Stimulated activated CD8-positive, alpha-beta memory T cell treated with anti-CD3 and anti-CD28 coated beads, Interleukin-7, amount 100 ng/mL, for 48 hours (primary cell): ENCODE measurements around the gene OBSCN.

Experiments used
- DNase-seq, 2 donors: peaks; one replicate each; pipeline ENCODE4 v3.0.0-alpha.2; 2020; ENCODE audit warnings: low read depth in 1 of 2; ENCODE audit errors: extremely low read depth in 1 of 2

Gene OBSCN

GRCh38 chr1:228304225-228304624, 96.4 kb downstream of the OBSCN start:
- no peak for DNase-seq

GRCh38 chr1:228304766-228305395, 97.0 kb downstream of the OBSCN start:
- no peak for DNase-seq

GRCh38 chr1:228305721-228306152, 97.9 kb downstream of the OBSCN start:
- no peak for DNase-seq

GRCh38 chr1:228306275-228307217, 98.7 kb downstream of the OBSCN start:
- no peak for DNase-seq

GRCh38 chr1:228307218-228308023, 99.6 kb downstream of the OBSCN start:
- DNase-seq = no peak

GRCh38 chr1:228308085-228308601, 100.3 kb downstream of the OBSCN start:
- DNase-seq = no peak

- DNase-seq = no peak
Observed at GRCh38 chr1:228308628-228309325, 100.9 kb downstream of the OBSCN start.

DNA sequence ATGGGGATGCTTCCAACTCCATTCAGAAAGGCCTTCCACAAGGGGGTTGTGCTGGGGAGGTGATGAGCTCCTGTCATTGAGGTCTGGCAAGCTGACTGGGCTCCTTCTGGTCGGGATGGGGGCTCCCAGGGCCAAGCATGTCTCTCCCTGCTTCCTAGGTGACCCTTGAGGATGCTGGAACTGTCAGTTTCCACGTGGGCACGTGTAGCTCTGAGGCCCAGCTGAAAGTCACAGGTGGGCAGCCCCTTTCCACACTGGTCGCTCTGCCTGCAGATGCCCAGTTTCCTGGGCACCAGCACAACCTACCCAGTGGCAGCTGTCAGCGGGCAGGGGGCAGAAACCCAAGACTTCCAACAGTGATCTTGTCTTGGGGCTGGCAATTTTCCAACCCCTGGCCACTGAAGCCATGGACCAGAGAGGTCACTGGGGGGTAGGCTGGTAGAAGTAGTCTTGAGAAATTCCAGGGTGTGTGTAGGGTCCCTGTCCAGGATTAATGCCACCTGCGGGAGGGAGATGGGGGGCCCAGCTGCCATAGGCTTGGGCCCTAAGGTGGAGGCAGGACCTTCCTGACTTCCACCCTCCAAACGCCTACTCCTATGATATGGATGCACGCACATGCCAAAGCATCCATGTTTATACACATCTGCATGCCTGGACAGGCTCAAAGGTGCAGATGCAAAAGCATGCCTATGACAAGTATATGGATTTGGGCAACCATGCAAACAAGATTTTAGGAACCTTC, 101.7 kb downstream of the OBSCN start:
- DNase-seq = no peak

DNA sequence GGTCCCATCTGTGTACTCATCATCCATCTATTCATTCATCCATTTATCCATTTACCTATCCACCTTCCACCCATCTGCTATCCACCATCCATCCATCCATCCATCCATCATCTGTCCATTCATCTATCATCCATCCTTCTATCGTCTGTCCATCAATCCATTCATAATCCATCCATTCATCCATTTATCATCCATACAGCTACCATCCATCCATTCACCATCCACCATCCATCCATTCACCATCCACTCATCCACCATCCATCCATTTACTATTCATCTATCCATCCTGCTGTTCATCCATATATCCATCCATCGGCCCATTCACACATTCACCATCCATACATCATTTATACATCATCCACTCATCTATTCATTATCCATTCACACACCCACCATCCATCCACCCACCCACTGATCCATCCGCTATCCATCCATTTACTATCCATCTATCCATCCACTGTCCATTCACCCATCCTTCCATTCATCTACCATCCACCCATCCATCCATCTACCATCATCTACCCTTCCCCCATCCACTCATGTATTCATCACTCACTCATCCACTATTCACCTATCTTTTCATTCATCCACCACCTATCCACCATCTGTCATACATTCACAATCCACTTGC, 102.4 kb downstream of the OBSCN start:
- DNase-seq = no peak

GRCh38 chr1:228311091-228311490, 103.2 kb downstream of the OBSCN start:
- no peak for DNase-seq

GRCh38 chr1:228312136-228312764, 104.4 kb downstream of the OBSCN start:
- DNase-seq = no peak

DNA sequence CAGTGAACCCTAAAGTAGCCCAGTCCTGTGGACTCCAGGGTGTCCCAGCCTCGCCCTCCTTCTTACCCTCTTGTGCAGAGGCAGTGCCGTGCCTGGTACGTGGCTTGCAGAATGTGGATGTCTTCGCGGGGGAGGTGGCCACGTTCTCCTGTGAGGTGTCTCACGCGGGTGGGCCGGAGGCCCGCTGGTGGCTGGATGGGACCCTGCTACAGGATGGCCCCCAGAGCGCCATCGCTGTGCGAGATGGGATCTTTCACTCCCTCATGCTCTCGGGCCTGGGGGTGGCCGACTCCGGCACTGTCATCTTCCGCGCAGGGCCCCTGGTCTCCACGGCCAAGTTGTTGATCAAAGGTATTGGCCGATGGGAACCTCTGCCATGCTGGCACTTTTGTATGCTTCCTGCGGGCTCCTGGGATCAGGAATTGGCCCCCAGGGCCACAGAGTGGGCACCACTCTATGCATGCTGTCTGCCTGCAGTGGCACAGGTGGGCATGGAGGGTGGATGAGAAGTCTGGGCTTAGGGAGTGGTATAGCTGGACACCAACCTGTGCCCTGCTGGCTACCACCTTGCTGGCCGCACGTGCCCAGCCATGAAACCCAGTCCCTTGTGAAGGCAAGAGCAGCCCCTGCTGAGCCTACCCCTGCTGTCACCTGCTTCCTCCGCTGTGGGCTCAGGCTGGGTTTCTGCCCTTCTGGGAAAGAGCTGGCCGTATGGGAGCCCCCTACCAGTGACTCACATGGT, 105.9 kb downstream of the OBSCN start:
- DNase-seq = no peak

DNA sequence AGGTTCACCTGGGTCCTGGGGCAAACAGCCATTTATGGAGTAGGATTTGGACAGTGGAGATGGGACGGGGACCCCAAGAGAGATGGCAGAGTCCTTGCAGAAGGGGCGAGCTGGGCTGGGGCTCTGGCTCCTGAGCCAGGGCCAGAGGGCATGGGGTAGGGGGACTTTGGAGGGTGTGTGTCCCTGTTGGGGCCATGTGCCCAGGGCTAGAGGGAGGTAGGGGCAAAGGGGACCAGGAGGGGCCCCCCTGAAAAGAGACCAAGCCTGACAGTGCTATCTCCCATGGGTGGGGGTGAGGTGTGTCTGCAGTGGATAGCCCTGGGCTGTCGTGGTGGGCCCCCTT, 106.4 kb downstream of the OBSCN start:
- DNase-seq = no peak

DNA sequence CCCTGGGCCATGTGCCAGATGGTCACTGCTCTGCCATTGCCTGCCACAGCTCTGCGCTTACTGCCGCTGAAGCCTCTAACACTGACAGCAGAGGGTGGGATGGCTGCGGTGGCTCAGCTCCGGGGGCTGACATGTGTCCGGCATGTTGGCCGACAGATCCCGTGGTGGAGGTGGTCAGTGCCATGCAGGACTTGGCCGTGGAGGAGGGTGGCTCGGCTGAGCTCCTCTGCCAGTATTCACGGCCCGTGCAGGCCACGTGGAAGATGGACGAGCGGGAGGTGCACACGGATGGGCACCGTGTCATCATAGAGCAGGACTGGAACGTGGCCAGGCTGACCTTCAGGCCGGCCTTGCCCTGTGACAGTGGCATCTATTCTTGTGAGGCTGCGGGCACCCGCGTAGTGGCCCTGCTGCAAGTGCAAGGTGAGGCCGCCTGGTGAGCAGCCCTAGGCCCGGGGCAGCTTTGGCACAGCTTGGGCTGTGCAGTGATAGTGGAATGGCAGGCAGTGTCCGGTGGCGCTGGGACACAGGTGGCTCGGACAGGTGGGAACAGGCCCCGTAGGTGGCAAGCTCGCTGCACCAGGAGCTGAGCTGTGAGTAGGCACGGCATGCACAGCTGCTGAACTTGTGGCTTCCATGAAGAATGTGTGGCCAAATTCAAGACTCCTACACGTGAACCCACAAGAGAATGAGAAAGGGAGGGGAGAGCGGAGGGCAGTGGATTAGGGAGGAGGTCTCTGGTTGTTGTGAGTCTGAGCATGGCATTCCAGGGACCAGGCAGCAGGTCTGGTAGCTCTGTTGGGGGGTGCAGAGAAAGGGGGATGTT, 107.0 kb downstream of the OBSCN start:
- DNase-seq = no peak

GRCh38 chr1:228315484-228315944, 107.7 kb downstream of the OBSCN start:
- DNase-seq = no peak

- DNase-seq = no peak
Observed at GRCh38 chr1:228315945-228316588, 108.2 kb downstream of the OBSCN start.
